Forelimb muscle (tissue), 1 donor: Measurements from ENCODE around the gene CD84. TPM values are rescaled to one million over a fixed set of nuclear protein-coding genes. Genes with fewer than 3 reads are reported as not detected.
"Not testable (repeated sequence)": the region's sequence is repeated elsewhere in the genome, so short reads cannot be mapped to it uniquely, and the experiment has no call there.

Experiments used
- DNase-seq: peaks from one replicate; pipeline ENCODE4 v3.0.0-alpha.2; 2013; ENCODE audit warnings: low read depth
- polyA plus RNA-seq: library from polyadenylated mRNA; unstranded; fragments of 120-200 nt; gene quantifications from one replicate; pipeline ENCODE4 v1.2.1, GENCODE V29; 2013; ENCODE audit not compliant: insufficient read length

Gene CD84
- polyA plus RNA-seq, 1 donor = 1.5 TPM

DNA sequence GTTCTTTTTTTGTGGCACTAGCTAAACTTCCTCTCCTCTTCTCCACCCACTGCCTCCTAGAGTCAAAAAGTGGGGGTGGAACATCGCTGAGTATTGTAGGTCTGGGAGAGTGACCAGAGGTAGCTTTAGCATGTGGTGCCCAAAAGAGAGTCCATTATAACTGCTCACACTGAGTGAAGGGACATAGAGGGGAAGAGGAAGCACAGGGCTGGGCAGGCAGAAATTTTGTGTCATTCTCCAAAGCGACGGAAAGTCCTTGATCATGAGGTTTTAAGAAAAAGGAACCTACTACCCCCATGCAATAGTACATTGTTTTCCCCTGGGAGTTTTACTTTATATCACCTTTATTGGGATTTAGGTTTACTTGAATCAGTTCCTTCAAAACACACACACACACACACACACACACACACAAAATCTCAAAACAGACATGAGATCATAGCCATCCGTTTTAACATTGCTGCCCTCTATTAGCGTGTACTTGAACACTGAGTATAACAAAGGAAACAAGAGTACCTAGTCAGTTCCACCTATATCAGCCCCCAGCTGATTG, 4.1 kb downstream of the CD84 start:
- DNase-seq = no peak

DNA sequence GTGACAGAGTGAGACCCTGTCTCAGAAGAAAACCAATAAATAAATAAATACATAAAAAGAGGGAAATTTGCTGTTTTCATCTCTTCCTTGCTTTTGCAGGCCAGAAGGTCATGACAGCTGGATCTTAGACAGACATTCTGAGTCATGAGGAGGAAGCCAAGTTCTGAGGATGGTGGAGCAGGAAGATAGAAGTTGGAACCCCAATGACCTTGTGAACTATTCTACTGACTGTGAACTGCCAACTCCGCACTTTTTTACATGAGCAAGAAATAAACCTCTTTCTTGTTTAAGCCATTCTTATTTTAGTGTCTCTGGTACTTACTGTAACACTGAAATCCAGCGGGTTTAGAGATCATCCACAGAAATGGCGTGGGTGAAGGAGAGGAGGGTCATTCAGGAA, 8.5 kb downstream of the CD84 start:
- DNase-seq = no peak

- no peak for DNase-seq
Observed at GRCh38 chr1:160569806-160570205, 9.5 kb downstream of the CD84 start.

GRCh38 chr1:160567858-160568682, 11.2 kb downstream of the CD84 start:
- DNase-seq = no peak

- no peak for DNase-seq
Observed at GRCh38 chr1:160567341-160567740, 12.0 kb downstream of the CD84 start.

- DNase-seq = no peak
Observed at GRCh38 chr1:160565564-160565963, 13.7 kb downstream of the CD84 start.

DNA sequence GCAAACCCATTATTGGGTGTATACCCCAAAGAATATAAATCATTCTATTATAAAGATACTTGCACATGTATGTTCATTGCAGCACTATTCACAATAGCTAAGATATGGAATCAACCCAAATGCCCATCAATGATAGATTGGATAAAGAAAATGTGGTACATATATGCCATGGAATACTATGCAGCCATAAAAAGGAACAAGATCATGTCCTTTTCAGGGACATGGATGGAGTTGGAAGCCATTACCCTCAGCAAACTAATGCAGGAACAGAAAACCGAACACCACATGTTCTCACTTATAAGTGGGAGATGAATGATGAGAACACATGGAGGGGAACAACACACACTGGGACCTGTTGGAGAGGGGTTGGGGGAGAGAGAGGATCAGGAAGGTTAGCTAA, 16.1 kb downstream of the CD84 start:
- DNase-seq = not testable (repeated sequence)

GRCh38 chr1:160562745-160563144, 16.6 kb downstream of the CD84 start:
- DNase-seq = not testable (repeated sequence)

DNA sequence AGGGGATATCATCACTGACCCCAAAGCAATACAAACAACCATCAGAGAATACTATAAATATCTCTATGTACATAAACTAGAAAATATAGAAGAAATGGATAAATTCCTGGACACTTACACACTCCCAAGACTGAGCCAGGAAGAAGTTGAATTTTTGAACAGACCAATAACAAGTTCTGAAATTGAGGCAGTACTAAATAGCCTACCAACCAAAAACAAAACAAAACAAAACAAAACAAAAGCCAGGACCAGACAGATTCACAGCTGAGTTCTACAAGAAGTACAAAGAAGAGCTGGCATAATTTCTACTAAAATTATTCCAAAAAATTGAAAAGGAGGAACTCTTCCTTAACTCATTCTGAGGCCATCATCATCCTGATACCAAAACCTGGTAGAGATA, 18.5 kb downstream of the CD84 start:
- DNase-seq = no peak

DNA sequence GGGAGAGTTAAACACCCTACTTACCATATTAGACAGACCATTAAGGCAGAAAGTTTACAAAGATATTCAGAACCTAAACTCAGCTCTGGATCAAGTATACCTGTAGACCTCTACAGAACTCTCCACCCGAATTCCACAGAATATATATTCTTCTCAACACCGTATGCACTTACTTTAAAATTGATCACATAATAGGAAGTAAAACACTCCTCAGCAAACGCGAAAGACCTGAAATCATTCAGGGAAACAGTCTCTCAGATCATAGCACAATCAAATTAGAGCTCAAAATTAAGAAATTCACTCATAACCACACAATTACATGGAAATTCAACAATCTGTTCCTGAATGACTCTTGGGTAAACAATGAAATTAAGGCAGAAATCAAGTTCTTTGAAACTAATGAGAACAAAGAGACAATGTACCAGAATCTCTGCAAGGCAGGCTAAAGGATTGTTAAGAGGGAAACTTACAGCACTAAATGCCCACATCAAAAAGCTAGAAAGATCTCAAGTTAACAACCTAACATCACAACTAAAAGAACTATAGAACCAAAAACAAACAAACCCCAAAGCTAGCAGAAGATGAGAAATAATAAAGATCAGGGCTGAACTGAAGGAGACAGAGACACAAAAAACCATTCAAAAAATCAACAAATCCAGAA, 19.1 kb downstream of the CD84 start:
- no peak for DNase-seq

- not testable (repeated sequence) for DNase-seq
Observed at GRCh38 chr1:160559437-160559836, 19.9 kb downstream of the CD84 start.

GRCh38 chr1:160558660-160559380, 20.5 kb downstream of the CD84 start:
- DNase-seq = no peak

DNA sequence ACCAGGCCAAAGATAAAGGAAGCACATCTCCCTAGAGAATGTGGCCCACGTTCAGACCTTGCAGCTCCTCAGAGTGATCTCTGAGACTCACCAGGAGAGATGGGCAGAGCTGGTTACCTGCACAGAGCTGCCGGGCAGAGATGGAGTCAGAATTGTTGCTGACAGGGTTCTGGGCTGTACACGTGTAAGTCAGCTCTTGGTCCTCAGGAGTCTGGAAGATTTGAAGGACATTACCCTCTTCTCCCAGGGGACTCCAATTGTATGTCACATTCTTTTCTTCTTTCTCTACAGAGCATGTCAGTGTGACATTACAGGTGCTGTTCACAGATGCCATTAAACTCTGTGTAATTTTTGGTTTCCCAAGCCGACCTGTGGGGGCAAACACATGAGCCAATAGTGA, 25.5 kb downstream of the CD84 start:
- no peak for DNase-seq

GRCh38 chr1:160552425-160552824, 26.9 kb downstream of the CD84 start:
- DNase-seq = no peak

GRCh38 chr1:160550572-160551034, 28.7 kb downstream of the CD84 start:
- no peak for DNase-seq

DNA sequence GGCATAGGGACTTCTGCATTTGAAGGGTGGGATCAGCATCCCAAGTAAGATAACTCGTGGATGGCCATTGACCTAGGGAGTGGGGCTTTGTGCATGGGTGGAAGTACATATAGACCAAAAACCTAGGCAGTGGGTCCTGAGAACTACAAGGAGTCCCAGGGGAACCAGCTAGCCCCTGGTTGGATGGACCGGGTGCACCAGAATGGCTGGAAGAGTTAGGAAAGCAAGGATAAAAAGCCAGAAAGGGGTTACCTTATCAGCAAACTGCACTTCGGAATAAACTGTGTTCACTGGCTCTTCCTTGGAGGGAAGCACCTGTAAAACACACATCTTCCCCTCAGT, 29.7 kb downstream of the CD84 start:
- no peak for DNase-seq

- DNase-seq = no peak
Observed at GRCh38 chr1:160548960-160549664, 30.2 kb downstream of the CD84 start.

- no peak for DNase-seq
Observed at GRCh38 chr1:160548183-160548582, 31.1 kb downstream of the CD84 start.

DNA sequence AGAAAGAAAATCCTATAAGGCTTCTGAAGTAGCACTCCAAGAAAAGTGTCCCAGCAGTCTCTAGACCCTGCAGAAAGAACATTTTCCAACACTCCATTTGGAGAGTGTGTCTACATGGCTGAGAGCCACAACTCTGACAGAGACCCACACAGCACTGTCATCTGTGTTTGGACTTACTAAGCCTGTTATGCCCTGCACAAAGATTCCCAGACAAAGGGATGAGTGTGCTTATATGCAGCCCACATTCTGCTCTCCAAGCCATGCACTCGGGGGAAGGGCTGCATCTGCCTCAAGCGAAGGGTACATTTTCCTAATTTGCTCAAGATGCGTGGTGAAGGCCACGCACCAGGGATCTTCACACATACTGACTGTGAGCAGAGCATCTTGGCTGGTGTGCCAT, 31.9 kb downstream of the CD84 start:
- DNase-seq = no peak

- DNase-seq = no peak
Observed at GRCh38 chr1:160546942-160547341, 32.4 kb downstream of the CD84 start.

GRCh38 chr1:160544647-160545046, 34.6 kb downstream of the CD84 start:
- DNase-seq = no peak
